ENCODE results near the gene DEK. TPM values are rescaled to one million over a fixed set of nuclear protein-coding genes. Genes with fewer than 3 reads are reported as not detected.

DEK gene
- total and polyA plus RNA-seq, 8 donors = 13.8 to 34.1 (median 26.0) TPM

- no peaks in the 10 kb centered on the region for H3K4me1 ChIP-seq
- TF ChIP-seq CTCF (IDR thresholded peaks at IDR 0.05) = no peak
- ATAC-seq (no peak), FAIRE-seq (no peak), DNase-seq (no peak)
- intact Hi-C loops (cut with DNase I) = no loop called here
- no peaks in the 10 kb centered on the region for H3K9me3 ChIP-seq
- 86 to 98% methylated on average over 2 of the region's 2 CpGs for WGBS, 2 donors
- no peaks in the 10 kb centered on the region for H3K27me3 ChIP-seq
- no peak overlapping the region for H3K4me3 ChIP-seq
- H3K36me3 ChIP-seq = no peaks in the 10 kb centered on the region
- no peak overlapping the region for H3K27ac ChIP-seq
Observed at GRCh38 chr6:18306977-18307376, 42.6 kb upstream of the DEK start.

- no peak for FAIRE-seq
- no peak for DNase-seq
- no peak overlapping the region for H3K4me3 ChIP-seq
- H3K9me3 ChIP-seq = no peaks in the 10 kb centered on the region
- H3K36me3 ChIP-seq = no peaks in the 10 kb centered on the region
- no peak overlapping the region for H3K27ac ChIP-seq
- ATAC-seq = no peak
- 74 to 76% methylated on average over 8 of the region's 8 CpGs for WGBS, 2 donors
- no peaks in the 10 kb centered on the region for H3K27me3 ChIP-seq
- intact Hi-C loops (cut with DNase I) = no loop called here
- no peaks in the 10 kb centered on the region for H3K4me1 ChIP-seq
- TF ChIP-seq CTCF (IDR thresholded peaks at IDR 0.05) = no peak
Observed at GRCh38 chr6:18302561-18303439, 38.5 kb upstream of the DEK start.

GRCh38 chr6:18293076-18293904 lies 29.0 kb upstream of the DEK start:
- H3K36me3 ChIP-seq = no peaks in the 10 kb centered on the region
- no peaks in the 10 kb centered on the region for H3K27me3 ChIP-seq
- intact Hi-C loops (cut with DNase I) = no loop called here
- DNase-seq (no peak), FAIRE-seq (no peak), ATAC-seq (no peak)
- 55 to 60% methylated on average over 6 of the region's 6 CpGs for WGBS, 2 donors
- TF ChIP-seq CTCF (IDR thresholded peaks at IDR 0.05) = no peak
- no peak overlapping the region for H3K4me3 ChIP-seq
- no peak overlapping the region for H3K27ac ChIP-seq
- no peaks in the 10 kb centered on the region for H3K9me3 ChIP-seq
- no peaks in the 10 kb centered on the region for H3K4me1 ChIP-seq

- no peak overlapping the region for H3K27ac ChIP-seq
- TF ChIP-seq CTCF (IDR thresholded peaks at IDR 0.05) = no peak
- H3K9me3 ChIP-seq = no peaks in the 10 kb centered on the region
- no peaks in the 10 kb centered on the region for H3K27me3 ChIP-seq
- H3K36me3 ChIP-seq = no peaks in the 10 kb centered on the region
- H3K4me3 ChIP-seq = no peak overlapping the region
- H3K4me1 ChIP-seq = no peaks in the 10 kb centered on the region
- no peak for FAIRE-seq
- ATAC-seq = no peak
- WGBS, 2 donors = 77 to 87% methylated on average over 4 of the region's 4 CpGs
- DNase-seq = no peak
- intact Hi-C loops (cut with DNase I) = no loop called here
Observed at GRCh38 chr6:18289283-18289682, 25.0 kb upstream of the DEK start.

Measured in pancreas (tissue), 10 donors.